Lower leg skin (tissue), 4 donors: ENCODE results near the gene OLFML1. TPM values are rescaled to one million over a fixed set of nuclear protein-coding genes. Genes with fewer than 3 reads are reported as not detected.
A peak's percentile ranks its signal among the peaks of the same experiment; 100 is the strongest.
"Not testable (repeated sequence)": the region's sequence is repeated elsewhere in the genome, so short reads cannot be mapped to it uniquely, and the experiment has no call there.

Source experiments
- DNase-seq, 2 donors: peaks; one replicate each; pipeline ENCODE4 v3.0.0-alpha.2; 2019; ENCODE audit warnings: low spot score in 2 of 2
- H3K4me3 ChIP-seq: fragments of 200-600 bp; sonication (generic); 2 replicates; pipeline ENCODE4 v1.5.1; 2017; ENCODE audit warnings: mild to moderate bottlenecking, low read depth; ENCODE audit not compliant: poor library complexity, severe bottlenecking
- CTCF ChIP-seq, 3 donors: fragments of 450-650 bp; IDR thresholded peaks; one replicate each; pipeline ENCODE4 v1.5.1; 2016; ENCODE audit warnings: antibody characterized with exemption in 3 of 3, mild to moderate bottlenecking in 3 of 3, moderate library complexity in 2 of 3
- POLR2A ChIP-seq, 2 donors: fragments of 450-650 bp; IDR thresholded peaks; one replicate each; pipeline ENCODE4 v1.6.1; 2016 to 2017; ENCODE audit warnings: antibody characterized with exemption in 2 of 2, mild to moderate bottlenecking in 1 of 2, moderate library complexity in 1 of 2
- WGBS, 2 donors: methylation state at CpG; one replicate each; pipeline ENCODE4 v1.1.5; 2018; 5-methylcytosine and 5-hydroxymethylcytosine counted together
- intact Hi-C: fragments of 100-400 bp; cut with DNase I; formaldehyde crosslinking; loops from one replicate; pipeline ENCODE4 v1.15.0; 2023; ENCODE audit warnings: low total_unique reads
- total RNA-seq, 4 donors: library from RNA; depleted of rRNA; stranded (reverse); fragments of >200 nt; gene quantifications; one replicate each; pipeline ENCODE4 v1.1.0, GENCODE V29; 2016

Gene OLFML1
- total RNA-seq, 4 donors from 2014 or later = 1.4 to 4.0 (median 2.7) TPM

GRCh38 chr11:7513234-7514098 is 28.2 kb downstream of the OLFML1 start, which contains the start of gene PPFIBP2:
PPFIBP2 (plus strand) TSS chr11:7513999; CDS start chr11:7549476, 35,477 bp downstream.
- H3K4me3 ChIP-seq = peak within 1 kb of the TSS; percentile 86
- TF ChIP-seq POLR2A (IDR thresholded peaks at IDR 0.05) (peak in 1 of 2 donors; percentile 54), CTCF (IDR thresholded peaks at IDR 0.05) (no peak)
- DNase-seq = peak; percentile 84 to 96
- intact Hi-C loops = no loop called here
- 0% methylated on average over 38 to 58 of the region's 79 CpGs for WGBS, 2 donors

GRCh38 chr11:7514099-7514591 is 28.8 kb downstream of the OLFML1 start:
- intact Hi-C loops = no loop called here
- 0% methylated on average over 7 to 9 of the region's 31 CpGs for WGBS, 2 donors
- TF ChIP-seq POLR2A (IDR thresholded peaks at IDR 0.05) = no peak
- peak overlapping the region; percentile 86 for H3K4me3 ChIP-seq
- peak; percentile 38 to 90 for DNase-seq

GRCh38 chr11:7515447-7515886 is 30.2 kb downstream of the OLFML1 start:
- TF ChIP-seq POLR2A (IDR thresholded peaks at IDR 0.05) (no peak), CTCF (IDR thresholded peaks at IDR 0.05) (no peak)
- 76 to 79% methylated on average over 1 of the region's 1 CpG for WGBS, 2 donors
- no peak overlapping the region for H3K4me3 ChIP-seq
- DNase-seq = peak in 1 of 2 donors; percentile 72
- intact Hi-C loops = no loop called here

GRCh38 chr11:7516475-7516874 is 31.2 kb downstream of the OLFML1 start:
- DNase-seq = peak in 1 of 2 donors; percentile 68
- no peak overlapping the region for H3K4me3 ChIP-seq
- intact Hi-C loops = no loop called here
- WGBS, 2 donors = 85 to 93% methylated on average over 12 of the region's 12 CpGs
- TF ChIP-seq POLR2A (IDR thresholded peaks at IDR 0.05) (no peak), CTCF (IDR thresholded peaks at IDR 0.05) (no peak)

- H3K4me3 ChIP-seq, intact Hi-C loops: not testable (repeated sequence)
- 94 to 98% methylated on average over 13 of the region's 13 CpGs for WGBS, 2 donors
- peak in 1 of 2 donors; percentile 77 for DNase-seq
Observed at GRCh38 chr11:7517743-7518142, 32.4 kb downstream of the OLFML1 start.

- no peak overlapping the region for H3K4me3 ChIP-seq
- TF ChIP-seq POLR2A (IDR thresholded peaks at IDR 0.05) (no peak), CTCF (IDR thresholded peaks at IDR 0.05) (no peak)
- peak in 1 of 2 donors; percentile 64 for DNase-seq
- intact Hi-C loops = no loop called here
- 91 to 94% methylated on average over 23 of the region's 23 CpGs for WGBS, 2 donors
Observed at GRCh38 chr11:7518811-7519562, 33.7 kb downstream of the OLFML1 start.
